ENCODE measurements around the gene ST7. TPM values are rescaled to one million over a fixed set of nuclear protein-coding genes. Genes with fewer than 3 reads are reported as not detected.

The ST7 gene
- total RNA-seq, 1 experiment from 2014 or later: 12.9 TPM

GRCh38 chr7:117036053-117036669 is 82.9 kb downstream of the ST7 start:
- no peak overlapping the region for H2AK5ac ChIP-seq (ENCODE audit: insufficient read length, low read length)
- H3K14ac ChIP-seq (ENCODE audit: insufficient read depth, low read length): no peak overlapping the region
- Mint-ChIP-seq H3K9me3 (peaks cover 0 to under 1% of the 10 kb centered on the region in 2 experiments; a peak in 3 of 5 replicates), H3K36me3 (ENCODE audit: insufficient read depth in 1 of 3, low read depth in 3 of 3) (peaks cover 0 to under 1% (median 0%) of the 10 kb centered on the region in 3 experiments; a peak in 1 of 7 replicates), H3K27me3 (ENCODE audit: low read depth) (no peaks in the 10 kb centered on the region), H3K4me3 (no peak overlapping the region), H3K27ac (no peak overlapping the region), H3K4me1 (no peaks in the 10 kb centered on the region)
- H3K56ac ChIP-seq (ENCODE audit: insufficient read length, low read depth, low read length): no peak overlapping the region
- no peak overlapping the region for H3K4ac ChIP-seq (ENCODE audit: low read depth, low read length)
- H2BK20ac ChIP-seq (ENCODE audit: low read depth, low read length, poor library complexity, severe bottlenecking): no peak overlapping the region
- no peak overlapping the region for H2BK120ac ChIP-seq (ENCODE audit: low read depth, low read length, poor library complexity, severe bottlenecking)
- no peak overlapping the region for H3K27ac ChIP-seq (ENCODE audit: insufficient read length, low read depth, low read length)
- H3T11ph ChIP-seq (ENCODE audit: low read length): no peak overlapping the region
- no peak overlapping the region for H4K91ac ChIP-seq (ENCODE audit: insufficient read length, low read depth, low read length)
- no peak overlapping the region for H3K4me2 ChIP-seq (ENCODE audit: insufficient read depth, insufficient read length, low read length)
- H3K27me3 ChIP-seq (ENCODE audit: insufficient read depth, low read length): no peaks in the 10 kb centered on the region
- no peak overlapping the region for H3K9ac ChIP-seq (ENCODE audit: extremely low read depth, insufficient read length, low read length)
- DNase-seq: no peak
- H3K23me2 ChIP-seq (ENCODE audit: insufficient read length, low read depth, low read length, poor library complexity, severe bottlenecking): no peaks in the 10 kb centered on the region
- no peaks in the 10 kb centered on the region for H3K79me2 ChIP-seq (ENCODE audit: insufficient read depth, low read length)
- no peaks in the 10 kb centered on the region for H4K20me1 ChIP-seq (ENCODE audit: control insufficient read depth, insufficient read depth, insufficient read length)
- no peak overlapping the region for H2BK5ac ChIP-seq (ENCODE audit: insufficient read length, low read length)
- H2BK12ac ChIP-seq (ENCODE audit: insufficient read length, low read depth, low read length): no peak overlapping the region
- no CpG with 5 or more reads among the region's 4 CpGs for WGBS (ENCODE audit: extremely low coverage, insufficient read length, low lambda C conversion rate)
- H2AFZ ChIP-seq (ENCODE audit: low read length): no peak overlapping the region
- no peaks in the 10 kb centered on the region for H3K4me1 ChIP-seq (ENCODE audit: insufficient read depth, low read length)
- H3K23ac ChIP-seq (ENCODE audit: insufficient read length, low read depth, low read length): no peak overlapping the region
- H3K79me1 ChIP-seq (ENCODE audit: insufficient read depth, low read depth, low read length, poor library complexity, severe bottlenecking): no peaks in the 10 kb centered on the region
- H3K9me3 ChIP-seq (ENCODE audit: control insufficient read depth, low read depth, low read length): no peaks in the 10 kb centered on the region
- H2BK15ac ChIP-seq (ENCODE audit: low read depth, low read length): no peak overlapping the region
- H4K8ac ChIP-seq (replicated peaks; ENCODE audit: insufficient read length, low read depth, low read length): no peak overlapping the region
- H4K5ac ChIP-seq (ENCODE audit: insufficient read length, low read depth, low read length): no peak overlapping the region
- TF ChIP-seq CTCF (conservative IDR thresholded peaks at IDR 0.05): no peak
- H3K18ac ChIP-seq (ENCODE audit: insufficient read length, low read depth, low read length): no peak overlapping the region
